A549 (cell line): ENCODE data around the gene MORC2. TPM values are rescaled to one million over a fixed set of nuclear protein-coding genes. Genes with fewer than 3 reads are reported as not detected.

Experiments used
- ATAC-seq, 2 experiments: fragments of 200-7000 bp in 1 of 2; fragments of >200 bp in 1 of 2; cut with Nextera tagmentation in 1 of 2; cut with Tn5 transposase in 1 of 2; 3 replicates each; pipeline versions ENCODE4 v1.8.0 to v1.9.1; 2018 to 2020; ENCODE audit warnings: mild to moderate bottlenecking in 1 of 2, moderate library complexity in 1 of 2
- CTCF ChIA-PET: fragments of 300-600 bp; sonication (Branson Sonifier 250); formaldehyde crosslinking; extraction: SDS; loops from one replicate; lab custom pipeline; 2021; ENCODE audit warnings: antibody characterized with exemption, inconsistent platforms; lab: Yijun Ruan, JAX
- POLR2A ChIA-PET: fragments of 350-600 bp; formaldehyde crosslinking; extraction: SDS; loops from one replicate; lab custom pipeline; 2021; ENCODE audit warnings: antibody characterized with exemption, inconsistent platforms; lab: Yijun Ruan, JAX
- DNase-seq, 2 experiments: peaks; one replicate each; pipeline versions ENCODE4 v3.0.0 to v3.0.0-alpha.2; 2011 to 2016; ENCODE audit warnings: low read depth in 1 of 2, low spot score in 1 of 2
- FAIRE-seq: peaks from 2 replicates; lab custom pipeline; 2011; peaks lifted over from hg19 to GRCh38; lab: Jason Lieb, UNC
- H3K27ac ChIP-seq, 2 experiments: fragments of >200 bp; sonication (Bioruptor Twin); formaldehyde crosslinking; 3 replicates each; pipeline ENCODE4 v1.5.1; 2016 to 2017
- H3K4me1 ChIP-seq: fragments of >200 bp; sonication (Bioruptor Twin); formaldehyde crosslinking; 3 replicates; pipeline ENCODE4 v1.6.1; 2016
- H3K4me2 ChIP-seq: fragments of >200 bp; sonication (Bioruptor Twin); formaldehyde crosslinking; 3 replicates; pipeline ENCODE4 v1.6.1; 2016
- H3K4me3 ChIP-seq: fragments of >200 bp; sonication (Bioruptor Twin); formaldehyde crosslinking; 3 replicates; pipeline ENCODE4 v1.5.1; 2016
- H3K9me3 ChIP-seq: fragments of >200 bp; sonication (Bioruptor Twin); formaldehyde crosslinking; 3 replicates; pipeline ENCODE4 v1.6.1; 2016
- ATOH8 ChIP-seq: fragments of 250-450 bp; sonication (Bioruptor Pico); IDR thresholded peaks from 2 replicates; pipeline ENCODE4 v1.5.0; 2020; ENCODE audit warnings: low read depth, mild to moderate bottlenecking, moderate library complexity
- BHLHE40 ChIP-seq: IDR thresholded peaks from 2 replicates; pipeline ENCODE4 v1.6.1; 2012; ENCODE audit warnings: low read depth, low read length, inconsistent platforms
- E2F6 ChIP-seq: IDR thresholded peaks from 2 replicates; pipeline ENCODE4 v1.6.1; 2012; ENCODE audit warnings: low read depth, borderline replicate concordance
- EHF ChIP-seq: fragments of 250-450 bp; sonication (Bioruptor Pico); IDR thresholded peaks from 2 replicates; pipeline ENCODE4 v1.5.0; 2020; ENCODE audit warnings: mild to moderate bottlenecking
- EHMT2 ChIP-seq: fragments of 200-600 bp; sonication (generic); IDR thresholded peaks from 2 replicates; pipeline ENCODE4 v1.6.1; 2016; ENCODE audit warnings: antibody characterized with exemption, low read depth, mild to moderate bottlenecking, moderate library complexity
- EP300 ChIP-seq, 2 experiments: fragments of >200 bp; sonication (Bioruptor Twin); formaldehyde crosslinking; IDR thresholded peaks; 2 replicates in 1 of 2; 3 replicates in 1 of 2; pipeline ENCODE4 v1.6.1; 2016 to 2017
- ESRRA ChIP-seq: fragments of 150-350 bp; IDR thresholded peaks from 2 replicates; pipeline ENCODE4 v1.6.1; 2014; ENCODE audit warnings: mild to moderate bottlenecking, low read length, borderline replicate concordance
- FOSB ChIP-seq: fragments of 250-450 bp; sonication (Bioruptor Pico); IDR thresholded peaks from 2 replicates; pipeline ENCODE4 v1.5.0; 2020; ENCODE audit warnings: mild to moderate bottlenecking, moderate library complexity
- FOXS1 ChIP-seq: fragments of 250-450 bp; sonication (Bioruptor Pico); IDR thresholded peaks from 2 replicates; pipeline ENCODE4 v1.5.0; 2020; ENCODE audit warnings: mild to moderate bottlenecking, moderate library complexity
- HES2 ChIP-seq: fragments of >200 bp; sonication (Bioruptor Twin); formaldehyde crosslinking; IDR thresholded peaks from 2 replicates; pipeline ENCODE4 v1.6.1; 2016
- HEYL ChIP-seq: fragments of 250-450 bp; sonication (Bioruptor Pico); IDR thresholded peaks from 2 replicates; pipeline ENCODE4 v1.8.0; 2021; ENCODE audit warnings: mild to moderate bottlenecking, moderate library complexity
- JUN ChIP-seq, 2 experiments: fragments of >200 bp; sonication (Bioruptor Twin); formaldehyde crosslinking; IDR thresholded peaks; 2 replicates in 1 of 2; 3 replicates in 1 of 2; pipeline ENCODE4 v1.6.1; 2016 to 2017
- JUNB ChIP-seq: fragments of >200 bp; sonication (Bioruptor Twin); formaldehyde crosslinking; IDR thresholded peaks from 2 replicates; pipeline ENCODE4 v1.6.1; 2016
- KDM5A ChIP-seq: fragments of 200-600 bp; sonication (generic); IDR thresholded peaks from 2 replicates; pipeline ENCODE4 v1.6.1; 2016; ENCODE audit warnings: antibody characterized with exemption, mild to moderate bottlenecking
- MAX ChIP-seq: IDR thresholded peaks from 2 replicates; pipeline ENCODE4 v1.6.1; 2012
- MAZ ChIP-seq: fragments of 150-350 bp; IDR thresholded peaks from 2 replicates; pipeline ENCODE4 v1.6.1; 2014; ENCODE audit warnings: antibody characterized with exemption, low read depth, low read length, borderline replicate concordance
- NFE2L2 ChIP-seq: fragments of 150-350 bp; conservative IDR thresholded peaks from 2 replicates; pipeline ENCODE4 v1.6.1; 2014; ENCODE audit warnings: low read length
- NPAS2 ChIP-seq: fragments of 250-450 bp; sonication (Bioruptor Pico); IDR thresholded peaks from 2 replicates; pipeline ENCODE4 v1.8.0; 2022; ENCODE audit warnings: mild to moderate bottlenecking, moderate library complexity, borderline replicate concordance
- PBX3 ChIP-seq: IDR thresholded peaks from 2 replicates; pipeline ENCODE4 v1.6.1; 2012
- POLR2A ChIP-seq: IDR thresholded peaks from 2 replicates; pipeline ENCODE4 v1.6.1; 2012; ENCODE audit warnings: mild to moderate bottlenecking, low read length
- RAD21 ChIP-seq, 2 experiments: fragments of >200 bp in 1 of 2; sonication (Bioruptor Twin) in 1 of 2; formaldehyde crosslinking in 1 of 2; IDR thresholded peaks in 1 of 2; conservative IDR thresholded peaks in 1 of 2; 2 replicates in 1 of 2; 3 replicates in 1 of 2; pipeline ENCODE4 v1.6.1; 2012 to 2018; ENCODE audit warnings: inconsistent platforms in 1 of 2
- RARB ChIP-seq: fragments of 250-450 bp; sonication (Bioruptor Pico); IDR thresholded peaks from 2 replicates; pipeline ENCODE4 v1.8.0; 2021; ENCODE audit warnings: mild to moderate bottlenecking, moderate library complexity
- RCOR1 ChIP-seq: fragments of 150-350 bp; IDR thresholded peaks from 2 replicates; pipeline ENCODE4 v1.6.1; 2014; ENCODE audit warnings: antibody characterized with exemption, low read length, low read depth
- REST ChIP-seq: fragments of 200-600 bp; sonication (generic); IDR thresholded peaks from 2 replicates; pipeline ENCODE4 v1.6.1; 2016; ENCODE audit warnings: antibody characterized with exemption, mild to moderate bottlenecking, moderate library complexity
- RFX5 ChIP-seq: fragments of 450-650 bp; IDR thresholded peaks from 2 replicates; pipeline ENCODE4 v1.7.1; 2014; ENCODE audit warnings: antibody characterized with exemption, mild to moderate bottlenecking, moderate library complexity
- SMC3 ChIP-seq: fragments of >200 bp; sonication (Bioruptor Twin); formaldehyde crosslinking; IDR thresholded peaks from 3 replicates; pipeline ENCODE4 v1.6.1; 2018; ENCODE audit warnings: inconsistent platforms
- USF2 ChIP-seq: fragments of 450-650 bp; IDR thresholded peaks from 2 replicates; pipeline ENCODE4 v1.6.1; 2014; ENCODE audit warnings: antibody characterized with exemption
- ZNF302 ChIP-seq: fragments of 250-450 bp; sonication (Bioruptor Pico); IDR thresholded peaks from 2 replicates; pipeline ENCODE4 v1.9.0; 2021; ENCODE audit warnings: inconsistent platforms, mild to moderate bottlenecking, moderate library complexity
- WGBS: methylation state at CpG from one replicate; pipeline ENCODE4 v1.1.6; 2017; ENCODE audit errors: missing lambda C conversion rate; 5-methylcytosine and 5-hydroxymethylcytosine counted together
- polyA plus RNA-seq, 4 experiments: library from polyadenylated mRNA; depleted of rRNA in 3 of 4; stranded (reverse); fragments of >200 nt; fragmentation: RNase III in 1 of 4; extraction: RNeasy Plus Mini Kit Qiagen cat#74134 plus additional on column Dnase treatment in 1 of 4; gene quantifications; 2 replicates in 3 of 4; 3 replicates in 1 of 4; pipeline ENCODE4 v1.2.3, GENCODE V29; 2011 to 2017

Gene MORC2
- polyA plus RNA-seq, 2 of the 4 experiments (the other 2 are of a cell fraction) = 14.8 to 16.0 TPM

GRCh38 chr22:30994960-30995359, 26.4 kb upstream of the MORC2 start:
- H3K4me1 ChIP-seq = no peaks in the 10 kb centered on the region
- no peaks in the 10 kb centered on the region for H3K9me3 ChIP-seq
- H3K27ac ChIP-seq = no peak overlapping the region
- no peak for DNase-seq
- no peak for FAIRE-seq
- TF ChIP-seq HEYL (CRISPR knock-in tag) (no peak), ESRRA (no peak), PBX3 (no peak), FOXS1 (CRISPR knock-in tag) (no peak), SMC3 (no peak)
- ATAC-seq = no peak
- POLR2A ChIA-PET = no interaction called here
- H3K4me3 ChIP-seq = no peak overlapping the region
- H3K4me2 ChIP-seq = no peak overlapping the region
- CTCF ChIA-PET = no interaction called here
- WGBS = 6% methylated on average over 1 of the region's 1 CpG

GRCh38 chr22:30992565-30992964, 24.0 kb upstream of the MORC2 start:
- POLR2A ChIA-PET = interaction anchor here (0.7 kb wide), 1 partner anchor 65 kb away, joined by 3 read pairs; no protein-coding TSS in a partner anchor
- WGBS = 55% methylated on average over 2 of the region's 2 CpGs
- H3K4me2 ChIP-seq = no peak overlapping the region
- no peak for ATAC-seq
- CTCF ChIA-PET = interaction anchor here (0.6 kb wide), 1 partner anchor 24 kb away, joined by 3 read pairs; the partner anchor contains the start of genes MORC2 and TUG1
- H3K9me3 ChIP-seq = no peaks in the 10 kb centered on the region
- no peak overlapping the region for H3K27ac ChIP-seq
- no peak overlapping the region for H3K4me3 ChIP-seq
- no peak for FAIRE-seq
- DNase-seq = no peak
- TF ChIP-seq POLR2A (no peak), MAX (no peak), NFE2L2 (no peak), FOSB (CRISPR knock-in tag) (no peak), E2F6 (no peak), FOXS1 (CRISPR knock-in tag) (no peak), BHLHE40 (no peak), KDM5A (no peak), RAD21 (conservative IDR thresholded peaks at IDR 0.05 in 1 of 2, IDR thresholded peaks at IDR 0.05 in 1 of 2) (no peak), PBX3 (no peak), ZNF302 (no peak), RFX5 (no peak), EHMT2 (no peak), JUN (IDR thresholded peaks at IDR 0.05) (no peak), RCOR1 (no peak), EP300 (IDR thresholded peaks at IDR 0.05) (no peak), USF2 (no peak), MAZ (no peak), EHF (CRISPR knock-in tag) (no peak)
- no peaks in the 10 kb centered on the region for H3K4me1 ChIP-seq

- ChIA-PET POLR2A (no interaction called here), CTCF (interaction anchor here (1.5 kb wide), 1 partner anchor 12 kb away, joined by 4 read pairs; no protein-coding TSS in a partner anchor)
- Histone ChIP-seq H3K27ac (no peak overlapping the region), H3K4me2 (no peak overlapping the region), H3K4me1 (no peaks in the 10 kb centered on the region), H3K9me3 (no peaks in the 10 kb centered on the region), H3K4me3 (no peak overlapping the region)
- no peak for DNase-seq
- WGBS = 78% methylated on average over 1 of the region's 1 CpG
- no peak for ATAC-seq
- FAIRE-seq = no peak
- TF ChIP-seq JUNB (no peak), REST (no peak), ATOH8 (CRISPR knock-in tag) (no peak), EP300 (IDR thresholded peaks at IDR 0.05) (no peak), HES2 (no peak), NPAS2 (no peak), RARB (no peak)
These were observed 22.1 kb upstream of the MORC2 start for GRCh38 chr22:30990690-30991089.
